GM12878 (cell line): Measurements from ENCODE around the gene GIPC3. TPM values are rescaled to one million over a fixed set of nuclear protein-coding genes. Genes with fewer than 3 reads are reported as not detected.

Experiments used
- ATAC-seq: fragments of 200-7000 bp; cut with Tn5 transposase; 3 replicates; pipeline ENCODE4 v1.9.1; 2020; ENCODE audit warnings: mild to moderate bottlenecking, moderate library complexity
- BruUV-seq: library from RNA; stranded (reverse); fragments of 400-500 nt; replicated peaks from 2 replicates; lab custom pipeline; 2021; lab: Mats Ljungman, UMichigan
- CTCF ChIA-PET: fragments of 300-600 bp; sonication (Branson Sonifier 250); formaldehyde crosslinking; extraction: SDS; loops from one replicate; lab custom pipeline; 2021; ENCODE audit warnings: inconsistent platforms; lab: Yijun Ruan, JAX
- POLR2A ChIA-PET: fragments of 350-600 bp; formaldehyde crosslinking; extraction: SDS; loops from one replicate; lab custom pipeline; 2021; ENCODE audit warnings: inconsistent platforms; lab: Charles Lee
- RAD21 ChIA-PET: fragments of 300-600 bp; sonication (Branson Sonifier 250); formaldehyde crosslinking; loops from one replicate; lab custom pipeline; 2023; ENCODE audit warnings: antibody characterized with exemption; ENCODE audit not compliant: unreplicated experiment; lab: Charles Lee
- SMC1A ChIA-PET: fragments of 300-600 bp; sonication (Branson Sonifier 250); formaldehyde crosslinking; loops from one replicate; lab custom pipeline; 2023; ENCODE audit not compliant: unreplicated experiment, uncharacterized antibody; lab: Charles Lee
- DNase-seq: peaks from one replicate; pipeline ENCODE4 v3.0.0-alpha.2; 2011; ENCODE audit warnings: low read depth, low spot score
- FAIRE-seq: peaks from 3 replicates; lab custom pipeline; 2011; peaks lifted over from hg19 to GRCh38; lab: Jason Lieb, UNC
- H2AFZ ChIP-seq: 2 replicates; pipeline ENCODE4 v1.6.0; 2011; ENCODE audit warnings: low read depth, low read length, control low read depth; ENCODE audit not compliant: control insufficient read depth
- H3K27ac ChIP-seq: 2 replicates; pipeline ENCODE4 v1.5.1; 2011; ENCODE audit warnings: control low read depth; ENCODE audit not compliant: control insufficient read depth, insufficient read depth
- H3K27me3 ChIP-seq, 2 experiments: replicated peaks in 1 of 2; 2 replicates each; pipeline versions ENCODE4 v1.6.0 to v1.6.1; 2011; ENCODE audit warnings: low read length in 1 of 2; ENCODE audit not compliant: control insufficient read depth in 2 of 2, insufficient read depth in 2 of 2
- H3K36me3 ChIP-seq, 2 experiments: 2 replicates each; pipeline ENCODE4 v1.5.1; 2011; ENCODE audit warnings: low read length in 1 of 2; ENCODE audit not compliant: control insufficient read depth in 2 of 2, insufficient read depth in 2 of 2
- H3K4me1 ChIP-seq: 2 replicates; pipeline ENCODE4 v1.6.1; 2011; ENCODE audit warnings: mild to moderate bottlenecking, low read length, moderate library complexity, mixed read lengths; ENCODE audit not compliant: control insufficient read depth, insufficient read depth
- H3K4me2 ChIP-seq: 2 replicates; pipeline ENCODE4 v1.6.0; 2011; ENCODE audit warnings: control low read depth; ENCODE audit not compliant: control insufficient read depth, insufficient read depth
- H3K4me3 ChIP-seq: fragments of 200-600 bp; sonication (generic); 2 replicates; pipeline ENCODE4 v1.5.1; 2016
- H3K79me2 ChIP-seq: 2 replicates; pipeline ENCODE4 v1.6.0; 2011; ENCODE audit warnings: low read length; ENCODE audit not compliant: control insufficient read depth, insufficient read depth
- H3K9ac ChIP-seq: 2 replicates; pipeline ENCODE4 v1.8.0; 2011; ENCODE audit warnings: low read length, control low read depth, mixed read lengths; ENCODE audit not compliant: control insufficient read depth, insufficient read depth
- H3K9me3 ChIP-seq: replicated peaks from 3 replicates; pipeline ENCODE4 v1.5.1; 2011; ENCODE audit warnings: mild to moderate bottlenecking, low read length; ENCODE audit not compliant: control insufficient read depth, insufficient read depth
- H4K20me1 ChIP-seq: 2 replicates; pipeline ENCODE4 v1.6.0; 2011; ENCODE audit not compliant: control insufficient read depth, insufficient read depth
- IRF5 ChIP-seq: fragments of 450-650 bp; IDR thresholded peaks from 2 replicates; pipeline ENCODE4 v1.6.1; 2017; ENCODE audit warnings: borderline replicate concordance
- POLR2AphosphoS5 ChIP-seq: IDR thresholded peaks from 2 replicates; pipeline ENCODE4 v1.6.1; 2011; ENCODE audit warnings: mild to moderate bottlenecking, low read length, inconsistent platforms
- RAD21 ChIP-seq: IDR thresholded peaks from 2 replicates; pipeline ENCODE4 v1.6.1; 2011; ENCODE audit warnings: mild to moderate bottlenecking, low read depth, low read length, moderate library complexity; ENCODE audit not compliant: insufficient read depth
- ZNF274 ChIP-seq: IDR thresholded peaks from one replicate; pipeline ENCODE4 v1.8.0; 2011; ENCODE audit not compliant: insufficient read length, insufficient read depth
- WGBS: methylation state at CpG from one replicate; pipeline ENCODE4 v1.1.6; 2016; ENCODE audit warnings: low lambda C conversion rate; ENCODE audit not compliant: insufficient replicate concordance, insufficient coverage; ENCODE audit errors: missing lambda C conversion rate; 5-methylcytosine and 5-hydroxymethylcytosine counted together
- in situ Hi-C: fragments of 300-500 bp; cut with MboI; formaldehyde crosslinking; loops from 9 replicates; pipeline ENCODE4 v1.14.3; 2018; ENCODE audit warnings: mixed read lengths
- intact Hi-C: fragments of 100-400 bp; cut with micrococcal nuclease; formaldehyde crosslinking; loops from one replicate; pipeline ENCODE4 v1.14.2; 2022; ENCODE audit not compliant: unreplicated experiment
- polyA plus RNA-seq, 11 experiments: library from polyadenylated mRNA; depleted of rRNA in 4 of 11; unstranded in 6 of 11; stranded (reverse) in 5 of 11; fragments of >200 nt; fragmentation: Nextera tagmentation in 4 of 11; fragmentation: Illumina TruSeq in 1 of 11; extraction: Ambion mirVana in 4 of 11; extraction: Trizol in 1 of 11; gene quantifications; 1 replicate in 1 of 11; 2 replicates in 10 of 11; pipeline versions ENCODE4 v1.2.1 to v1.2.3, GENCODE V29; 2011 to 2016; ENCODE audit warnings: inconsistent platforms in 2 of 11, missing spikeins in 2 of 11, low read depth in 1 of 11
- total RNA-seq, 4 experiments: library from RNA; depleted of rRNA in 3 of 4; stranded (reverse); fragments of >200 nt in 3 of 4; fragmentation: Illumina TruSeq in 1 of 4; extraction: Trizol in 1 of 4; gene quantifications; 2 replicates each; pipeline versions ENCODE4 v1.2.1 to v1.2.3, GENCODE V29; 2013 to 2021

Gene GIPC3
- total and polyA plus RNA-seq, 10 of the 15 experiments (the other 5 are each of a cell fraction or from before 2014, with no cell fraction given): not detected

GRCh38 chr19:3575260-3575741, 10.0 kb upstream of the GIPC3 start:
- intact Hi-C loops: no loop called here
- SMC1A ChIA-PET: interaction anchor here (0.7 kb wide), 1 partner anchor 92 kb away, joined by 3 read pairs; no protein-coding TSS in a partner anchor
- POLR2A ChIA-PET: interaction anchor here (0.7 kb wide), 1 partner anchor 57 kb away, joined by 8 read pairs; no protein-coding TSS in a partner anchor
- no peak overlapping the region for H3K4me2 ChIP-seq
- WGBS: 93% methylated on average over 19 of the region's 19 CpGs
- H2AFZ ChIP-seq: no peak overlapping the region
- BruUV-seq: no TSS peak
- H3K27ac ChIP-seq: no peak overlapping the region
- no peak overlapping the region for H3K9ac ChIP-seq
- no peak overlapping the region for H3K4me3 ChIP-seq
- DNase-seq (no peak), FAIRE-seq (no peak), ATAC-seq (no peak)
- CTCF ChIA-PET: interaction anchor here (0.8 to 1.0 kb wide), 2 partner anchors 10 to 270 kb away, joined by 3 to 4 read pairs; partner anchors contain the start of gene GIPC3
- H3K27me3 ChIP-seq: no peaks in the 10 kb centered on the region
- peaks cover 3% of the 10 kb centered on the region for H3K79me2 ChIP-seq
- H3K4me1 ChIP-seq: peaks cover 3% of the 10 kb centered on the region
- H3K36me3 ChIP-seq: no peaks in the 10 kb centered on the region; a peak in 2 of 4 replicates
- no peaks in the 10 kb centered on the region for H3K9me3 ChIP-seq
- in situ Hi-C loops: no loop called here
- TF ChIP-seq IRF5 (no peak), RAD21 (peak; percentile 23; the same call in 1 of the 2 replicates)
- H4K20me1 ChIP-seq: no peaks in the 10 kb centered on the region
- RAD21 ChIA-PET: no interaction called here

- in situ Hi-C loops (no loop called here), intact Hi-C loops (no loop called here)
- no peak overlapping the region for H3K4me2 ChIP-seq
- H3K27ac ChIP-seq: no peak overlapping the region
- H2AFZ ChIP-seq: no peak overlapping the region
- no peak overlapping the region for H3K9ac ChIP-seq
- H3K4me1 ChIP-seq: peaks cover 3% of the 10 kb centered on the region
- FAIRE-seq: no peak
- H3K9me3 ChIP-seq: no peaks in the 10 kb centered on the region
- BruUV-seq: no TSS peak
- H4K20me1 ChIP-seq: no peaks in the 10 kb centered on the region
- RAD21 ChIA-PET: no interaction called here
- H3K36me3 ChIP-seq: no peaks in the 10 kb centered on the region; a peak in 2 of 4 replicates
- peaks cover 3% of the 10 kb centered on the region for H3K79me2 ChIP-seq
- DNase-seq: no peak
- 91% methylated on average over 26 of the region's 29 CpGs for WGBS
- POLR2A ChIA-PET: no interaction called here
- H3K4me3 ChIP-seq: no peak overlapping the region
- CTCF ChIA-PET: interaction anchor here (0.8 to 1.0 kb wide), 2 partner anchors 9 to 271 kb away, joined by 3 to 4 read pairs; partner anchors contain the start of gene GIPC3
- H3K27me3 ChIP-seq: no peaks in the 10 kb centered on the region
- ATAC-seq: no peak
- SMC1A ChIA-PET: no interaction called here
- TF ChIP-seq POLR2AphosphoS5 (peak; percentile 21; the same call in 1 of the 2 replicates), ZNF274 (no peak)
Observed at GRCh38 chr19:3575949-3576673, 9.2 kb upstream of the GIPC3 start.
